Posterior vena cava (tissue), 2 donors: ENCODE results near the gene ASB11. TPM values are rescaled to one million over a fixed set of nuclear protein-coding genes. Genes with fewer than 3 reads are reported as not detected.
A peak's percentile ranks its signal among the peaks of the same experiment; 100 is the strongest.

Source experiments
- DNase-seq: peaks from one replicate; pipeline ENCODE4 v3.0.0-alpha.2; 2020; ENCODE audit warnings: low spot score
- intact Hi-C, 2 donors: fragments of 100-400 bp; cut with DNase I; formaldehyde crosslinking; loops; one replicate each; pipeline versions ENCODE4 v1.14.1 to v1.14.2; 2022 to 2023
- long read RNA-seq, 2 donors: library from polyadenylated mRNA; unstranded; transcript quantifications; one replicate each; pipeline ENCODE4 v2.0.0, GENCODE V29; 2020 to 2021
- total RNA-seq, 2 donors: library from RNA; stranded (reverse); fragmentation: NEBNext Ultra II Directional; extraction: Animal tissue kit (Norgen Biotek cat#: 25700); gene quantifications; one replicate each; pipeline ENCODE4 v1.2.1, GENCODE V29; 2021
- donor health status: DM: yes; HTN: yes; CAD: no.
- donor health status: DM: yes; HTN: yes; CAD: no.

ASB11 gene
- not detected for total RNA-seq
- long read RNA-seq, donor 1: 0 reads
- long read RNA-seq, donor 2: 0 reads

GRCh38 chrX:15315509-15315908 is at the start of gene ASB11:
Gene ASB11, minus strand, starts transcription at chrX:15315640. Its CDS starts 35 bp downstream, at chrX:15315605.
- intact Hi-C loops: no loop called here
- DNase-seq: no peak

- intact Hi-C loops: no loop called here
- no peak for DNase-seq
These were observed 44.3 kb upstream of the ASB11 start for GRCh38 chrX:15359701-15360100.

- no peak for DNase-seq
- intact Hi-C loops: no loop called here
These were observed 43.1 kb upstream of the ASB11 start for GRCh38 chrX:15358533-15358932.

GRCh38 chrX:15356444-15356843 is 41.0 kb upstream of the ASB11 start:
- no peak for DNase-seq
- intact Hi-C loops: no loop called here

GRCh38 chrX:15350329-15350996 is 35.0 kb upstream of the ASB11 start:
- intact Hi-C loops: no loop called here
- no peak for DNase-seq

- intact Hi-C loops: no loop called here
These were observed 33.6 kb upstream of the ASB11 start for GRCh38 chrX:15349046-15349445.

GRCh38 chrX:15345976-15346375 is 30.5 kb upstream of the ASB11 start:
- intact Hi-C loops: no loop called here
- no peak for DNase-seq

More at GRCh38 chrX:15349046-15349445, 33.6 kb upstream of the ASB11 start:
- no peak for DNase-seq

- intact Hi-C loops: no loop called here
- DNase-seq: no peak
These were observed 28.7 kb upstream of the ASB11 start for GRCh38 chrX:15344106-15344505.

GRCh38 chrX:15343075-15343476 is 27.6 kb upstream of the ASB11 start:
- intact Hi-C loops: no loop called here
- no peak for DNase-seq

GRCh38 chrX:15340867-15341266 is 25.4 kb upstream of the ASB11 start:
- intact Hi-C loops: no loop called here
- DNase-seq: no peak

- intact Hi-C loops: no loop called here
- no peak for DNase-seq
These were observed 20.6 kb upstream of the ASB11 start for GRCh38 chrX:15336023-15336413.

GRCh38 chrX:15335135-15336022 is 19.9 kb upstream of the ASB11 start, which contains the start of gene PIGA:
Gene PIGA, minus strand, starts transcription at chrX:15335523. Its CDS starts 3,593 bp downstream, at chrX:15331930.
- DNase-seq: peak; percentile 99
- intact Hi-C loops: no loop called here

- intact Hi-C loops: no loop called here
These were observed 19.1 kb upstream of the ASB11 start for GRCh38 chrX:15334561-15334960.

GRCh38 chrX:15328821-15329220 is 13.4 kb upstream of the ASB11 start:
- no peak for DNase-seq
- intact Hi-C loops: no loop called here

More at GRCh38 chrX:15334561-15334960, 19.1 kb upstream of the ASB11 start:
- DNase-seq: no peak

GRCh38 chrX:15328131-15328530 is 12.7 kb upstream of the ASB11 start:
- intact Hi-C loops: no loop called here
- DNase-seq: no peak

- intact Hi-C loops: no loop called here
- DNase-seq: no peak
These were observed 7.0 kb upstream of the ASB11 start for GRCh38 chrX:15322472-15322871.

GRCh38 chrX:15322072-15322471 is 6.6 kb upstream of the ASB11 start:
- DNase-seq: no peak
- intact Hi-C loops: no loop called here

- intact Hi-C loops: no loop called here
- no peak for DNase-seq
These were observed 6.0 kb upstream of the ASB11 start for GRCh38 chrX:15321447-15321846.

GRCh38 chrX:15320297-15320696 is 4.9 kb upstream of the ASB11 start:
- intact Hi-C loops: no loop called here
- no peak for DNase-seq

GRCh38 chrX:15319075-15319474 is 3.6 kb upstream of the ASB11 start:
- no peak for DNase-seq
- intact Hi-C loops: no loop called here

GRCh38 chrX:15314472-15314871 is 968 bp downstream of the ASB11 start:
- intact Hi-C loops: no loop called here

More at GRCh38 chrX:15314472-15314871, 968 bp downstream of the ASB11 start:
- no peak for DNase-seq
